Testis (tissue), 3 donors: ENCODE results near the gene PDE7B. TPM values are rescaled to one million over a fixed set of nuclear protein-coding genes. Genes with fewer than 3 reads are reported as not detected.

Experiments used
- DNase-seq: peaks from one replicate; pipeline ENCODE4 v3.0.0-alpha.2; 2019
- H3K27ac ChIP-seq, 2 donors: fragments of 200-600 bp; sonication (generic); one replicate each; pipeline ENCODE4 v1.5.1; 2019
- H3K27me3 ChIP-seq: fragments of 200-600 bp; sonication (generic); one replicate; pipeline ENCODE4 v1.5.1; 2019
- H3K36me3 ChIP-seq: fragments of 200-600 bp; sonication (generic); one replicate; pipeline ENCODE4 v1.5.1; 2017; ENCODE audit warnings: low read depth; ENCODE audit errors: missing control alignments
- H3K4me1 ChIP-seq: fragments of 200-600 bp; sonication (generic); one replicate; pipeline ENCODE4 v1.5.1; 2019
- H3K4me3 ChIP-seq, 2 donors: fragments of 200-600 bp; sonication (generic); one replicate each; pipeline ENCODE4 v1.5.1; 2017 to 2019
- H3K9me3 ChIP-seq: fragments of 200-600 bp; sonication (generic); one replicate; pipeline ENCODE4 v1.5.1; 2017
- CTCF ChIP-seq, 3 experiments: fragments of 450-650 bp in 2 of 3; fragments of 200-600 bp in 1 of 3; sonication (generic) in 1 of 3; IDR thresholded peaks; one replicate each; pipeline ENCODE4 v1.5.1; 2016 to 2019; ENCODE audit warnings: antibody characterized with exemption in 3 of 3, mild to moderate bottlenecking in 2 of 3, moderate library complexity in 1 of 3
- POLR2A ChIP-seq: fragments of 450-650 bp; IDR thresholded peaks from one replicate; pipeline ENCODE4 v1.6.1; 2017; ENCODE audit warnings: antibody characterized with exemption, mild to moderate bottlenecking, moderate library complexity
- WGBS, 2 donors: methylation state at CpG; one replicate each; pipeline ENCODE4 v1.1.5; 2018; 5-methylcytosine and 5-hydroxymethylcytosine counted together
- intact Hi-C: fragments of 100-400 bp; cut with DNase I; formaldehyde crosslinking; loops from one replicate; pipeline ENCODE4 v1.15.1; 2023; ENCODE audit warnings: low total_unique reads
- polyA plus RNA-seq: library from polyadenylated mRNA; stranded (reverse); fragments of 350-450 nt; fragmentation: Illumina TruSeq; extraction: RNeasy Lipid Tissue Mini Kit (QIAGEN cat#74804); gene quantifications from one replicate; pipeline ENCODE4 v1.2.3, GENCODE V29; 2014; ENCODE audit warnings: low read depth, low replicate concordance; ENCODE audit not compliant: insufficient read depth
- total RNA-seq, 2 donors: library from RNA; depleted of rRNA; stranded (reverse); fragments of >200 nt; gene quantifications; one replicate each; pipeline ENCODE4 v1.2.3, GENCODE V29; 2016

PDE7B gene
- total and polyA plus RNA-seq, 3 donors from 2014 or later = 3.7 to 6.9 (median 4.4) TPM

- no peaks in the 10 kb centered on the region for H3K36me3 ChIP-seq
- H3K9me3 ChIP-seq = no peaks in the 10 kb centered on the region
- intact Hi-C loops = no loop called here
- H3K4me3 ChIP-seq = no peak overlapping the region
- no peak overlapping the region for H3K27ac ChIP-seq
- H3K27me3 ChIP-seq = no peaks in the 10 kb centered on the region
- peak; percentile 62 for DNase-seq
- peaks cover 17% of the 10 kb centered on the region for H3K4me1 ChIP-seq
- TF ChIP-seq CTCF (IDR thresholded peaks at IDR 0.05) (peak; percentile 31 to 53 (median 40)), POLR2A (no peak)
These were observed 180.5 kb downstream of the PDE7B start for GRCh38 chr6:136031982-136032381.

GRCh38 chr6:136033416-136033815 is 181.9 kb downstream of the PDE7B start:
- Histone ChIP-seq H3K27me3 (no peaks in the 10 kb centered on the region), H3K4me3 (no peak overlapping the region), H3K36me3 (no peaks in the 10 kb centered on the region), H3K9me3 (no peaks in the 10 kb centered on the region), H3K27ac (no peak overlapping the region), H3K4me1 (peaks cover 23% of the 10 kb centered on the region)
- WGBS, 2 donors = 81% methylated on average over 4 of the region's 4 CpGs
- no peak for DNase-seq
- intact Hi-C loops = no loop called here
- TF ChIP-seq POLR2A (no peak), CTCF (IDR thresholded peaks at IDR 0.05) (no peak)

- Histone ChIP-seq H3K4me1 (peaks cover 23% of the 10 kb centered on the region), H3K36me3 (no peaks in the 10 kb centered on the region), H3K4me3 (no peak overlapping the region), H3K27me3 (no peaks in the 10 kb centered on the region), H3K27ac (peak overlapping the region in 1 of 2 donors; percentile 82), H3K9me3 (no peaks in the 10 kb centered on the region)
- intact Hi-C loops = no loop called here
- DNase-seq = no peak
- WGBS, 2 donors = 53 to 97% methylated on average over 1 to 2 of the region's 2 CpGs
- TF ChIP-seq CTCF (IDR thresholded peaks at IDR 0.05) = no peak
- TF ChIP-seq POLR2A = no peak
These were observed 182.9 kb downstream of the PDE7B start for GRCh38 chr6:136034422-136034821.

- H3K27ac ChIP-seq = peak overlapping the region; percentile 68 to 82
- H3K9me3 ChIP-seq = no peaks in the 10 kb centered on the region
- WGBS, 2 donors = 24 to 30% methylated on average over 4 of the region's 4 CpGs
- TF ChIP-seq POLR2A (no peak), CTCF (IDR thresholded peaks at IDR 0.05) (no peak)
- no peak overlapping the region for H3K4me3 ChIP-seq
- peaks cover 23% of the 10 kb centered on the region for H3K4me1 ChIP-seq
- no peak for DNase-seq
- H3K36me3 ChIP-seq = no peaks in the 10 kb centered on the region
- no peaks in the 10 kb centered on the region for H3K27me3 ChIP-seq
- intact Hi-C loops = no loop called here
These were observed 184.0 kb downstream of the PDE7B start for GRCh38 chr6:136035378-136036070.

- peaks cover 23% of the 10 kb centered on the region for H3K4me1 ChIP-seq
- no peaks in the 10 kb centered on the region for H3K27me3 ChIP-seq
- peak overlapping the region; percentile 68 to 82 for H3K27ac ChIP-seq
- TF ChIP-seq POLR2A = no peak
- no peak for TF ChIP-seq CTCF (IDR thresholded peaks at IDR 0.05)
- DNase-seq = no peak
- intact Hi-C loops = no loop called here
- no peaks in the 10 kb centered on the region for H3K9me3 ChIP-seq
- no peak overlapping the region for H3K4me3 ChIP-seq
- WGBS, 2 donors = 73% methylated on average over 2 of the region's 2 CpGs
- H3K36me3 ChIP-seq = no peaks in the 10 kb centered on the region
These were observed 184.5 kb downstream of the PDE7B start for GRCh38 chr6:136036071-136036380.
